SIG-M5 treated with dmso at 0.1 percent for 504 hours (cell line): ENCODE measurements around the gene NRCAM.

ENCODE experiments used
- DNase-seq: peaks from one replicate; lab custom pipeline; 2025; ENCODE audit not compliant: unreplicated experiment; lab: John Stamatoyannopoulos, UW

The NRCAM gene

GRCh38 chr7:108252177-108252576 is 204.1 kb downstream of the NRCAM start:
- DNase-seq, result no peak

- no peak for DNase-seq
These were observed 204.5 kb downstream of the NRCAM start for GRCh38 chr7:108251700-108252099.

- DNase-seq, result no peak
These were observed 206.8 kb downstream of the NRCAM start for GRCh38 chr7:108249453-108249852.

GRCh38 chr7:108248821-108249220 is 207.4 kb downstream of the NRCAM start:
- no peak for DNase-seq

GRCh38 chr7:108248418-108248817 is 207.8 kb downstream of the NRCAM start:
- no peak for DNase-seq

- DNase-seq, result no peak
These were observed 208.6 kb downstream of the NRCAM start for GRCh38 chr7:108247614-108248013.

- DNase-seq, result peak; percentile 41
These were observed 209.9 kb downstream of the NRCAM start for GRCh38 chr7:108246227-108246837.

GRCh38 chr7:108245523-108246226 is 210.6 kb downstream of the NRCAM start:
- no peak for DNase-seq

- DNase-seq, result no peak
These were observed 212.1 kb downstream of the NRCAM start for GRCh38 chr7:108244110-108244509.

GRCh38 chr7:108239501-108240225 is 216.6 kb downstream of the NRCAM start:
- no peak for DNase-seq

- no peak for DNase-seq
These were observed 219.4 kb downstream of the NRCAM start for GRCh38 chr7:108236681-108237415.

- DNase-seq, result no peak
These were observed 220.7 kb downstream of the NRCAM start for GRCh38 chr7:108235451-108236061.

- DNase-seq, result no peak
These were observed 221.2 kb downstream of the NRCAM start for GRCh38 chr7:108234971-108235450.

- no peak for DNase-seq
These were observed 222.0 kb downstream of the NRCAM start for GRCh38 chr7:108234281-108234680.

GRCh38 chr7:108232076-108232475 is 224.2 kb downstream of the NRCAM start:
- no peak for DNase-seq

- DNase-seq, result no peak
These were observed 225.0 kb downstream of the NRCAM start for GRCh38 chr7:108231221-108231620.

GRCh38 chr7:108227366-108227765 is 228.9 kb downstream of the NRCAM start:
- DNase-seq, result no peak

- DNase-seq, result no peak
These were observed 229.4 kb downstream of the NRCAM start for GRCh38 chr7:108226816-108227299.

GRCh38 chr7:108225531-108226181 is 230.6 kb downstream of the NRCAM start:
- no peak for DNase-seq

GRCh38 chr7:108224387-108224786 is 231.8 kb downstream of the NRCAM start:
- no peak for DNase-seq
